H9 (cell line): Measurements from ENCODE around the gene TTC23. TPM values are rescaled to one million over a fixed set of nuclear protein-coding genes. Genes with fewer than 3 reads are reported as not detected.

ENCODE experiments used
- DNase-seq: peaks from one replicate; pipeline ENCODE4 v3.0.0-alpha.2; 2017
- H2AFZ ChIP-seq: one replicate; pipeline ENCODE4 v1.6.1; 2013; ENCODE audit warnings: mild to moderate bottlenecking, low read length, control low read depth, moderate library complexity
- H2AK5ac ChIP-seq: 2 replicates; pipeline ENCODE4 v1.6.1; 2013; ENCODE audit warnings: low read length, control low read depth, mixed read lengths; ENCODE audit not compliant: insufficient read length
- H2BK120ac ChIP-seq: one replicate; pipeline ENCODE4 v1.6.1; 2013; ENCODE audit warnings: low read depth, mild to moderate bottlenecking, low read length, control low read depth, inconsistent platforms; ENCODE audit not compliant: poor library complexity, severe bottlenecking
- H2BK12ac ChIP-seq: 2 replicates; pipeline ENCODE4 v1.6.1; 2013; ENCODE audit warnings: low read length, control low read depth, mixed read lengths, low read depth; ENCODE audit not compliant: insufficient read length
- H2BK15ac ChIP-seq: 2 replicates; pipeline ENCODE4 v1.6.1; 2013; ENCODE audit warnings: low read depth, low read length, control low read depth
- H2BK20ac ChIP-seq: one replicate; pipeline ENCODE4 v1.6.1; 2013; ENCODE audit warnings: low read depth, mild to moderate bottlenecking, low read length, control low read depth, inconsistent platforms; ENCODE audit not compliant: poor library complexity, severe bottlenecking
- H2BK5ac ChIP-seq: 2 replicates; pipeline ENCODE4 v1.6.1; 2013; ENCODE audit warnings: low read length, control low read depth, mixed read lengths; ENCODE audit not compliant: insufficient read length
- H3K14ac ChIP-seq: 2 replicates; pipeline ENCODE4 v1.6.1; 2013; ENCODE audit warnings: low read length, control low read depth; ENCODE audit not compliant: insufficient read depth
- H3K18ac ChIP-seq: 2 replicates; pipeline ENCODE4 v1.6.1; 2013; ENCODE audit warnings: low read depth, mild to moderate bottlenecking, mixed read lengths, low read length, control low read depth; ENCODE audit not compliant: insufficient read length
- H3K23ac ChIP-seq: 2 replicates; pipeline ENCODE4 v1.6.1; 2013; ENCODE audit warnings: low read length, control low read depth, mixed read lengths, low read depth; ENCODE audit not compliant: insufficient read length
- H3K23me2 ChIP-seq: 2 replicates; pipeline ENCODE4 v1.6.1; 2013; ENCODE audit warnings: low read depth, mild to moderate bottlenecking, mixed read lengths, low read length, control low read depth; ENCODE audit not compliant: insufficient read length, poor library complexity, severe bottlenecking
- H3K27ac ChIP-seq: 2 replicates; pipeline ENCODE4 v1.5.1; 2013; ENCODE audit warnings: low read length, control low read depth, mixed read lengths, low read depth; ENCODE audit not compliant: insufficient read length
- H3K27me3 ChIP-seq: 2 replicates; pipeline ENCODE4 v1.6.1; 2013; ENCODE audit warnings: low read length, control low read depth, inconsistent platforms; ENCODE audit not compliant: insufficient read depth
- H3K4ac ChIP-seq: 2 replicates; pipeline ENCODE4 v1.6.1; 2013; ENCODE audit warnings: low read depth, mild to moderate bottlenecking, control low read depth, inconsistent platforms, low read length, moderate library complexity
- H3K4me1 ChIP-seq: 2 replicates; pipeline ENCODE4 v1.6.1; 2013; ENCODE audit warnings: low read length, control low read depth, inconsistent platforms; ENCODE audit not compliant: insufficient read depth
- H3K4me2 ChIP-seq: 2 replicates; pipeline ENCODE4 v1.6.1; 2013; ENCODE audit warnings: low read length, control low read depth, mixed read lengths; ENCODE audit not compliant: insufficient read length, insufficient read depth
- H3K56ac ChIP-seq: 2 replicates; pipeline ENCODE4 v1.6.1; 2013; ENCODE audit warnings: low read depth, mild to moderate bottlenecking, mixed read lengths, low read length, control low read depth; ENCODE audit not compliant: insufficient read length
- H3K79me1 ChIP-seq: 2 replicates; pipeline ENCODE4 v1.6.1; 2013; ENCODE audit warnings: low read depth, mild to moderate bottlenecking, moderate library complexity, low read length, control low read depth, inconsistent platforms; ENCODE audit not compliant: insufficient read depth, poor library complexity, severe bottlenecking
- H3K79me2 ChIP-seq: 2 replicates; pipeline ENCODE4 v1.6.1; 2013; ENCODE audit warnings: low read length, control low read depth, inconsistent platforms; ENCODE audit not compliant: insufficient read depth
- H3K9ac ChIP-seq: 2 replicates; pipeline ENCODE4 v1.6.1; 2013; ENCODE audit warnings: low read length, control low read depth, mixed read lengths; ENCODE audit not compliant: insufficient read length; ENCODE audit errors: extremely low read depth
- H3K9me3 ChIP-seq: one replicate; pipeline ENCODE4 v1.6.1; 2013; ENCODE audit warnings: low read depth, low read length, inconsistent platforms; ENCODE audit not compliant: control insufficient read depth
- H3T11ph ChIP-seq: one replicate; pipeline ENCODE4 v1.6.1; 2013; ENCODE audit warnings: mild to moderate bottlenecking, low read length, control low read depth, inconsistent platforms
- H4K20me1 ChIP-seq: one replicate; pipeline ENCODE4 v1.6.1; 2013; ENCODE audit not compliant: control insufficient read depth, insufficient read length, insufficient read depth
- H4K5ac ChIP-seq: 2 replicates; pipeline ENCODE4 v1.6.1; 2013; ENCODE audit warnings: low read depth, mild to moderate bottlenecking, mixed read lengths, low read length, control low read depth; ENCODE audit not compliant: insufficient read length
- H4K8ac ChIP-seq: replicated peaks from 2 replicates; pipeline ENCODE4 v1.6.1; 2013; ENCODE audit warnings: low read length, control low read depth, mixed read lengths, low read depth; ENCODE audit not compliant: insufficient read length
- H4K91ac ChIP-seq: 2 replicates; pipeline ENCODE4 v1.6.1; 2013; ENCODE audit warnings: low read depth, mild to moderate bottlenecking, moderate library complexity, mixed read lengths, low read length, control low read depth; ENCODE audit not compliant: insufficient read length
- H3K27ac Mint-ChIP-seq, 3 experiments: 2 replicates in 2 of 3; 3 replicates in 1 of 3; pipeline ENCODE4 v1.8.0; 2020 to 2021; ENCODE audit warnings: mixed read lengths in 3 of 3, mild to moderate bottlenecking in 1 of 3, moderate library complexity in 1 of 3
- H3K27me3 Mint-ChIP-seq: 2 replicates; pipeline ENCODE4 v1.8.0; 2021; ENCODE audit warnings: low read depth, mild to moderate bottlenecking, moderate library complexity, mixed read lengths
- H3K36me3 Mint-ChIP-seq, 3 experiments: 2 replicates in 2 of 3; 3 replicates in 1 of 3; pipeline ENCODE4 v1.8.0; 2020 to 2021; ENCODE audit warnings: low read depth in 3 of 3, mixed read lengths in 3 of 3; ENCODE audit not compliant: insufficient read depth in 1 of 3
- H3K4me1 Mint-ChIP-seq, 2 experiments: 2 replicates each; pipeline ENCODE4 v1.8.0; 2020; ENCODE audit warnings: mixed read lengths in 2 of 2
- H3K4me3 Mint-ChIP-seq, 2 experiments: 2 replicates in 1 of 2; 3 replicates in 1 of 2; pipeline ENCODE4 v1.8.0; 2020 to 2021; ENCODE audit warnings: mild to moderate bottlenecking in 2 of 2, mixed read lengths in 2 of 2, moderate library complexity in 1 of 2
- H3K9me3 Mint-ChIP-seq, 2 experiments: 2 replicates in 1 of 2; 3 replicates in 1 of 2; pipeline ENCODE4 v1.8.0; 2020; ENCODE audit warnings: mild to moderate bottlenecking in 2 of 2, mixed read lengths in 2 of 2, moderate library complexity in 1 of 2
- WGBS: extraction: QIAGEN DNeasy Blood & Tissue Kit; methylation state at CpG from one replicate; pipeline ENCODE4 v1.1.7; 2013; ENCODE audit warnings: missing lambda C conversion rate, low lambda C conversion rate, mixed read lengths; ENCODE audit not compliant: insufficient read length; ENCODE audit errors: extremely low coverage; 5-methylcytosine and 5-hydroxymethylcytosine counted together
- total RNA-seq: library from RNA; stranded (reverse); gene quantifications from 2 replicates; pipeline ENCODE4 v1.2.1, GENCODE V29; 2021
- TF ChIP-seq, protein P1 (sequence below): fragments of 200-600 bp; sonication (generic); conservative IDR thresholded peaks from 3 replicates; pipeline ENCODE4 v1.8.0; 2021; ENCODE audit warnings: antibody characterized with exemption, mild to moderate bottlenecking

The TTC23 gene
- total RNA-seq, 1 experiment from 2014 or later: 14.3 TPM

DNA sequence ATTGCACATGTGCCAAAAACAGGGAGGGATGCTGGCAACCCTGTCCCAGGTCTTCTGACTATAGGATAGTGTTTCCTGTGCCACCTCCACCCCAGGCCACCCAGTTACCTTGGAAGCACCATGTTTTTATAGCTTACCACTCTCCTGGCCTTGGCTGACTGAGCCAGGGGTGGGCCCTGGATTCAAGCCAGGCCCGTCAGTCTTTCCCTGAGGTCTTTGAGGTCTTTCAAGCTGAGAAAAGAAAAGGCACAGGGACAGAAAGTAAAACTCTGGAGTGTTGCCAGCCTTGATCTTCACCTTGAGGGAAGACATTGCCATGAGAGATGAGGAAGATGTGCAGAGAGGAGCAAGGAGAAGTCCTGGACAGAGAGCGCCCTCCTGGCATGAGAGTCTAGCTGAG, 98.2 kb downstream of the TTC23 start:
- H3K79me1 ChIP-seq: no peaks in the 10 kb centered on the region
- no peak overlapping the region for H3K4me2 ChIP-seq
- no peak overlapping the region for H2BK20ac ChIP-seq
- H3K4me1 Mint-ChIP-seq: peaks cover 21 to 23% of the 10 kb centered on the region in 2 experiments
- no peaks in the 10 kb centered on the region for H3K9me3 ChIP-seq
- peak; percentile 8 for DNase-seq
- peak overlapping the region; percentile 24 to 87 (median 48); a peak in 3 of 7 replicates for H3K27ac Mint-ChIP-seq
- no peak overlapping the region for H2BK5ac ChIP-seq
- H3K79me2 ChIP-seq: no peaks in the 10 kb centered on the region
- no peak overlapping the region for H2AFZ ChIP-seq
- H3T11ph ChIP-seq: no peak overlapping the region
- H2BK15ac ChIP-seq: no peak overlapping the region
- no peaks in the 10 kb centered on the region for H4K20me1 ChIP-seq
- no peak overlapping the region for H3K4ac ChIP-seq
- no peak overlapping the region for H3K9ac ChIP-seq
- H3K27me3 Mint-ChIP-seq: no peaks in the 10 kb centered on the region
- no peaks in the 10 kb centered on the region for H3K23me2 ChIP-seq
- H3K4me3 Mint-ChIP-seq: no peak overlapping the region
- peaks cover 0 to 3% of the 10 kb centered on the region in 2 experiments; a peak in 2 of 5 replicates for H3K9me3 Mint-ChIP-seq
- H3K14ac ChIP-seq: no peak overlapping the region
- H4K8ac ChIP-seq: no peak overlapping the region
- H2BK120ac ChIP-seq: no peak overlapping the region
- no peak overlapping the region for H4K91ac ChIP-seq
- TF ChIP-seq, protein P1, sequence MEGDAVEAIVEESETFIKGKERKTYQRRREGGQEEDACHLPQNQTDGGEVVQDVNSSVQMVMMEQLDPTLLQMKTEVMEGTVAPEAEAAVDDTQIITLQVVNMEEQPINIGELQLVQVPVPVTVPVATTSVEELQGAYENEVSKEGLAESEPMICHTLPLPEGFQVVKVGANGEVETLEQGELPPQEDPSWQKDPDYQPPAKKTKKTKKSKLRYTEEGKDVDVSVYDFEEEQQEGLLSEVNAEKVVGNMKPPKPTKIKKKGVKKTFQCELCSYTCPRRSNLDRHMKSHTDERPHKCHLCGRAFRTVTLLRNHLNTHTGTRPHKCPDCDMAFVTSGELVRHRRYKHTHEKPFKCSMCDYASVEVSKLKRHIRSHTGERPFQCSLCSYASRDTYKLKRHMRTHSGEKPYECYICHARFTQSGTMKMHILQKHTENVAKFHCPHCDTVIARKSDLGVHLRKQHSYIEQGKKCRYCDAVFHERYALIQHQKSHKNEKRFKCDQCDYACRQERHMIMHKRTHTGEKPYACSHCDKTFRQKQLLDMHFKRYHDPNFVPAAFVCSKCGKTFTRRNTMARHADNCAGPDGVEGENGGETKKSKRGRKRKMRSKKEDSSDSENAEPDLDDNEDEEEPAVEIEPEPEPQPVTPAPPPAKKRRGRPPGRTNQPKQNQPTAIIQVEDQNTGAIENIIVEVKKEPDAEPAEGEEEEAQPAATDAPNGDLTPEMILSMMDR: no peak
- H2AK5ac ChIP-seq: no peak overlapping the region
- no peak overlapping the region for H2BK12ac ChIP-seq
- no peak overlapping the region for H3K18ac ChIP-seq
- H3K23ac ChIP-seq: no peak overlapping the region
- no peaks in the 10 kb centered on the region for H3K27me3 ChIP-seq
- peaks cover 9 to 18% (median 16%) of the 10 kb centered on the region in 3 experiments for H3K36me3 Mint-ChIP-seq
- no peak overlapping the region for H4K5ac ChIP-seq
- H3K27ac ChIP-seq: no peak overlapping the region
- no peak overlapping the region for H3K56ac ChIP-seq
- WGBS: no CpG with 5 or more reads among the region's 2 CpGs
- peaks cover 3% of the 10 kb centered on the region; the same call in 1 of the 2 replicates for H3K4me1 ChIP-seq
